Stimulated activated CD8-positive, alpha-beta memory T cell treated with anti-CD3 and anti-CD28 coated beads, Interleukin-7, amount 100 ng/mL, for 24 hours (primary cell): ENCODE measurements around the gene NSMCE4A.
"Not testable (repeated sequence)": the region's sequence is repeated elsewhere in the genome, so short reads cannot be mapped to it uniquely, and the experiment has no call there.

Source experiments
- DNase-seq: peaks from one replicate; pipeline ENCODE4 v3.0.0-alpha.2; 2020; ENCODE audit warnings: low read depth

Gene NSMCE4A, protein sequence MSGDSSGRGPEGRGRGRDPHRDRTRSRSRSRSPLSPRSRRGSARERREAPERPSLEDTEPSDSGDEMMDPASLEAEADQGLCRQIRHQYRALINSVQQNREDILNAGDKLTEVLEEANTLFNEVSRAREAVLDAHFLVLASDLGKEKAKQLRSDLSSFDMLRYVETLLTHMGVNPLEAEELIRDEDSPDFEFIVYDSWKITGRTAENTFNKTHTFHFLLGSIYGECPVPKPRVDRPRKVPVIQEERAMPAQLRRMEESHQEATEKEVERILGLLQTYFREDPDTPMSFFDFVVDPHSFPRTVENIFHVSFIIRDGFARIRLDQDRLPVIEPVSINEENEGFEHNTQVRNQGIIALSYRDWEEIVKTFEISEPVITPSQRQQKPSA

DNA sequence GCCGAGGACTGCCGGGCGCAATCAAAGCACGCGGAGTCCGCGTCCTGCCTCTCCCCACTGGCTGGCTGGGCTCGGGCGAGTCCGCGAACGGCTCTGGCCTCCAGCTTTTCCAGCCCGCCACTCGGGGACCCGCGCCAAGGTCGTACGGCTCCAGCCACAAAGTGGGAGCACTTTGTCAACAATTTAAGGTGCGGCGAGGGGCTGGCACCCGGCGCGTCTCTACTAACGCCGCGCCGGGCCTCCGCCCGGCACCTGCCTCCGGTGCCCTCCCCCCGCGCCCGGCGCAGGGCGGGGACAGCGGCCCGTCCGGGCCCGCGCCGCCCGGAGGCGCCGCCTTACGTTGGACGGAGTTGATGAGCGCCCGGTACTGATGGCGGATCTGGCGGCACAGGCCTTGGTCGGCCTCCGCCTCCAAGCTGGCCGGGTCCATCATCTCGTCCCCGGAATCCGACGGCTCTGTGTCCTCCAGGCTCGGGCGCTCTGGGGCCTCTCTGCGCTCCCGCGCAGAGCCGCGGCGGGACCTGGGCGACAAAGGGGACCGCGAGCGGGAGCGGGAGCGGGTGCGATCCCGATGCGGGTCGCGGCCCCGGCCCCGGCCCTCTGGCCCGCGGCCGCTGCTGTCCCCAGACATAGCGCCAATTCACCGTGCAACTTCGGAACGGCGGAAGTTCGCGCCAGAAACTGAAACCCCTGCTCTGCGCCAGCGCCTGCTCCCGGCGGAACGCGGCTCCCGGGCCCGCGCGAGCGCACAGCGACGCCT is at the start of gene NSMCE4A:
NSMCE4A (minus strand) TSS at position 683 of the 760 bp plus-strand sequence; CDS start at position 631, 52 bp downstream.
- DNase-seq: peak; percentile 56

DNA sequence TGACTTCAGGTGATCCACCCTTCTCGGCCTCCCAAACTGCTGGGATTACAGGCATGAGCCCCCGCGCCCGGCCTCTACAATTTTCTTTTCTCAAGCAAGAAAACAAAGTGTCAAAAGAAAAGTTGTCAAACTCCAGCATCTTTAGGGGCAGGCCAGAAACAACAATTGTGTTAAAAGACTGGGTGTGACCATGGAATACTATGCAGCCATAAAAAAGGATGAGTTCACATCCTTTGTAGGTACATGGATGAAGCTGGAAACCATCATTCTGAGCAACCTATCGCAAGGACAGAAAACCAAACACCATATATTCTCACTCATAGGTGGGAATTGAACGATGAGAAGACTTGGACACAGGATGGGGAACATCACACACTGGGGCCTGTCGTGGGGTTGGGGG is 48.2 kb upstream of the NSMCE4A start:
- DNase-seq: not testable (repeated sequence)

DNA sequence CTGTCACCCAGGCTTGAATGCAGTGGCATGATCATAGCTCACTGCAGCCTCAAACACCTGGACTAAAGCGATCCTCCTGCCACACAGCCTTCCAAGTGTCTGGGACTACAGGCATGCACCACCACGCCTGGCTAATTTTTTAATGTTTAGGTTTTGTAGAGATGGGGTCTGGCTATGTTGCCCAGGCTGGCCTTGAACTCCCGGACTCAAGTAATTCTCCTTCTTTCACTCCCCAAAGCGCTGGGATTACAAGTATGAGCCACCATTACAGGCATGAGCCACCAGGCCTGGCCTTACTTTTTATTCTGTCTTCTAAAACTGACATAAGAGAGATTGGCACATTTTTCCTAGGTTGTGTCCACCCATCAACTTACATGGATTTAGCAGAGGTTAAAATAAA is 47.3 kb upstream of the NSMCE4A start:
- no peak for DNase-seq

DNA sequence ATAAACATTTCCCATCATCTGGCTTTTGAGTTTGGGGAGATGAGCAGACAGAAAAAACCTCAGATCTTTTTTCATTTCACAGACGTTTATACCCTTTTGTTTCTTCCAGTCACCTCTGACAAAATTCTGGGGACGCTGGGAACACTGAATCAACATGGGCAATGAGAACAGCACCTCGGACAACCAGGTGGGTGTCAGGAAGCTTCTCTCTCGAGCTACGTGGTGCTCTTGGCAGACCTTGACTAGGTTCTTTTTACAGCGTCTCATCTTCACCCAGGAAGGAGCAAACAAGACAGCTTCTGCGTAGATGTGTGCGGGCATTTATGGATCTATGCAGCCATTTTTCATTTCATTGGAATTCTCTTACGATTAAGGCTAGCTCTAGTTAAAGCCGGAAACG is 46.8 kb upstream of the NSMCE4A start:
- DNase-seq: no peak

DNA sequence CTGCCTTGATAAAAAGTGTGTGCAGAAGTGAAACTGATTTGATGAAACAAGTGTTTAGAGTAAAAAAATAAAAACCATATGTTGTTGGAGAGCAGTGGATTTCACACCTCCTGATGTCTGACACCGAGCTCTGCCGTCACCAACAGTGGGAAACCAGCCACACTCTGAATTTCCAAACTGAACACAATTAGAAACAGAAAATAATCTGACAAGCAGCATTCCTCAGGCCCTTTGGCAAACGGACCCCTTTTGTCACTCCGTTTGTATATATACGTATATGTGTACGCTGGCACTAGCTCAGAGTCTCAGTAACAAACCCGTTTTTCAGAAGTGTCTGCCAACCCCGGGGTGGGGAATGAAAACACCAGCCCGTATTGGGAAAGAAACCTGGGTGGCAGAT is 46.4 kb upstream of the NSMCE4A start:
- DNase-seq: no peak

DNA sequence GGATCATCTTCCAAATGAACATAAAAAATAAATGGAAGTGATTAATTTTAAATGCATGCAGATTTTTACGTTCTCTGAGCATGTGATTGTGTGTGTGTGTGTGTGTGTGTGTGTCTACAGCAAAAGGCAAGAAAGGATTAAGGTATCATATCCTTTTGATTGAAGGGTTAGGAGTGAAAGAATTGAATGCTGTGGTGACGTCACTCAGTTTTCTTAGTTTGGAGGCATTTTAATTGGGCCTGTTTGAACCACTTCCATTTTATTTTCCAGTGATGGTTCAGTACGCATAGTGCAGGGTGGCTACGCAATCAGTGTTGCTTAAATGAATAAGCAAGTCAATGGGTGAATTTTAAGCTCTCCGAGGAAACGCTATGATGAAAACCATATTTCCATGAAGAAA is 45.2 kb upstream of the NSMCE4A start:
- DNase-seq: no peak

DNA sequence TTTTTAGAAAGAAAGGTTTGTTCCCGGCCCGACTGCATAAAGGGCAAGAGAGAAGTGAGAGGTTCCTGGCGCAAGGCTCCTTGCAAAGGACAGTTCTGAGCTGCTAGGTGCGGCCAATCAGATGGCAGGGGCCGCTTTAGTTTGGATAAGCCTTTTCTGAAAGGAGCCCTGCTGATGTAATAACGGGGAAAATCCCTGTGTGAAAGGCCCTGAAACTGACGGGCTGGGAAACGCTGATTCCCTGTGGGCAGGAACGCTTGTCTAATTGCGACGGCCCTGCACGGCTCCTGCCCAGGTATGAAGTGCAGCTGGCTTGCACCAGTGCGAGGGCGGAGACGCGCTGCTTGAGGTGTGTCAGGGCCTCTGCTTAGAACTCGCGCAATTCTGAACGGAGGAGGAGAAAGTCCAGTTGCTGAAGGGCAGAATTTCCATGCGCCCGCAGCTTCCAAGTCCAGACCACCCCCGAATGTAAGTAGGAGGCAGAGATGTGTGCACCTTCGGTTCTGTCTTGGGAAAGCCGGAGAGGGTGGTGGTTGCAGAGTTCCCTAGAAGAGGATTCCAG is 44.5 kb upstream of the NSMCE4A start:
- no peak for DNase-seq

DNA sequence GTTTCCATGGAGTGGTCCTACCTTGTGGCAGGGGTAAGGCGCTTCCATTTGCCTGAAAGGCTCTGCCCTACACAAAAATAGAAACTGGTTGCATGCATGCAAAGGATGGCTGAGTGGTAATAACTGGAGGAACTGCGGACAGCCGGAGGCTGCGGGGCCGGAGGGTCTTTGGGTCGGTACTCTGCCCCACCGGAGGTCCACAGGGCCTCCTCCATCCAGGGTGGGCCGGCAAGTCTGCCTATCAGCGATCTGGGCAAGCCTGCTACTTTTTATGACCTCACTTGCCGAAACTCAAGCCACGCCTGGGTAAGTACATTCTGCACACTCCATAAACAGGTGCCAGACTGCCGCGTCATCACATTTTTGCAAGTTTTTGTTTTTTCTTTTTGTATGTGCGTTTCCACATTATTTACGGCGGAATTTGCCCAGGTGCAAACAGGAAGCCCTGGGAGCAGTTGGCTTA is 44.0 kb upstream of the NSMCE4A start:
- DNase-seq: no peak

DNA sequence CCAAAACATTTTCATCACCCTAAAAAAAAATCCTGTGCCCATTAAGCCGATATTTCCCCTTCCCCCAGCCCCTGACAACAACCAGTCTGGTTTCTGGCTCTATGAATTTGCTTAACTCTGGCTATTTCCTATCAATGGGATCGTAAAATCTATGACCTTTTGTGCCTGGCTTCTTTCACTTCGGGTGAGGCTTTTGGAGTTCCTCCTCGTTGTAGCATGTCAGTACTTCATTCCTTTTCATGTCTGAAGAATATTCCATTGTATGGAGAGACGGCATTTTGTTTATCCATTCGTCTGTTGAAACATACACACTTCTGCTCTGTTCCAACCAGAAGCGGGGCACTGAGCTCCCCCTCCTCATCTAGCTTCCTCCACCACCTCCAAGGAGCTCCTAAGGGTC is 43.5 kb upstream of the NSMCE4A start:
- no peak for DNase-seq

DNA sequence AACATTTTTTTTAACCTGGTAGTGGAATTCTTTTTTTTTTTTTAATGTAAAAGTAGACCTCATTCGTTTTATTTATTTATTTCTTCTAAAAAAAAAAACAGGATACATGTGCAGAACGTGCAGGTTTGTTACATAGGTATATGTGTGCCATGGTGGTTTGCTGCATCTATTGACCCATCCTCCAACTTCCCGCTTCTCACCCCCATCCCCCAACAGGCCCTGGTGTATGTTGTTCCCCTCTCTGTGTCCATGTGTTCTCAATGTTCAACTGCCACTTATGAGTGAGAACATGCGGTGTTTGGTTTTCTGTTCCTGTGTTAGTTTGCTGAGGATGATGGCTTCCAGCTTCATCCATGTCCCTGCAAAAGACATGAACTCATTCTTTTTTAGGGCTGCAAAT is 42.9 kb upstream of the NSMCE4A start:
- not testable (repeated sequence) for DNase-seq

DNA sequence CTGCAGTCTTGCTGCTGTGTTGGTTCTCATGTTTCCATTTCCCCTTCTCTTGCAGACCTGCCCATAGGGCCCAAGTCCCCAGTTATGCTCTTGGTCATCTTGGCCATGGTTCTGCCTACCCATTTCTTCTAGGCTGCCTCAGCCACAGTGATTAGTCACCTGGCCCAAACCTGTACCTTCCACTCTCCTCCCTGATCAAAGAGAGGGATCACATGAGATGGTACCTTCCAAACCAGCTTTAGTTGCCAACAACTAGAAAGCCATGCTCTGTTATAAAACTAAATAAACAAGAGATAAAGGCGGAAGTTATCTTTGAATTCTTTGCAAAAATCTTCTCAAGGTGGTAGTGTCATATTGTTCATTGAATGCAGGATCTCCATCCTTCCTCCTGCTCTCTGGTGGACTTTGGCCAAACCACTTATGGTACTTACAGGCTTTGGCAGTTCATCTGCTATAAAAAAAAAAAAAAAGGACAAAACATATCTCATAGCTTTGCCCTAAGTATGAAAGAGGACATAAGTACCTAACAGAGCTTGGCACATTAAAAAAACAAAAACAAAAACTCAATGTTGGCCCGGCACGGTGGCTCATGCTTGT is 39.7 kb upstream of the NSMCE4A start:
- no peak for DNase-seq

DNA sequence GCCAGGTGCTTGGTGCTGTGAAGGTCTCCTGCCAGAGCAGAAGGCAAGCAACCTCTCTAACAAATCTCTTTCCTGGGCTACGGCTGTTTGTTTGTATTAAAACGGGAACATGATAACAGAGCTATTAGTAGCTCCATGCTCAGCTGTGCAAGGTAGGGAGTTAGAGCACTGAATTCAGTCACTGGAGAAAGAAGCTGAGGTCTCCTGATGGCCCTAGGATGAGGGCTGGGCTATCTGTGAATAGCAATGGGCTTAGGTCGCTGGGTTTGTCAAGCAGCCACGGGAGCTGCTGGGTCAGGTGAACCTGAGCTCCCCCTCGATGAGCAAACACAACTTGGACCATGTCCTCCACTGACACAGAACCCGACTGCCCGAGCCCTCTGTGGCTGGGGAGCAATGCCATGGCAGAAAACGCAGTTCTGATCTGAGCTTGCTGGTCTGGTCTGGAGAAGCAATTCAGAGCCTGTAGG is 38.3 kb upstream of the NSMCE4A start:
- no peak for DNase-seq

DNA sequence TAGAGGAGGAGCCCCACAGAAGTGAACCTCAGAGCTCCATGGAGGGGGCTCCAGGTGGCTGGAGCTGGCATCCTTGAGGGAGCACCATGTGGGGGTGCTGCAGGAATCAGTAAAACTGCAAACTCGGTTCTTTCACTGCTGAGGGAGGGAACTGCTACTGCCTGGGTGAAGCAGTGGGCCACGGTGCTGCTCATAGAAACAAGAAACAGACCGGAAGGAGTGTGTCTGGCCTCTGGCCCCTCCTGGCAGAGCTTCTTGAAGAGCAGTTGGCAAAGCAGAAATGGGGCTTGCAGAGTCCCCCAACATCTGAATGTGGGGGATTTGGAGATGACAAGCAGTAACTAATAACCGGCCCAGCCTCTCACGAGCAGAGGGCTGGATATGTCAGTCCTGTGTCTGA is 37.7 kb upstream of the NSMCE4A start:
- no peak for DNase-seq

DNA sequence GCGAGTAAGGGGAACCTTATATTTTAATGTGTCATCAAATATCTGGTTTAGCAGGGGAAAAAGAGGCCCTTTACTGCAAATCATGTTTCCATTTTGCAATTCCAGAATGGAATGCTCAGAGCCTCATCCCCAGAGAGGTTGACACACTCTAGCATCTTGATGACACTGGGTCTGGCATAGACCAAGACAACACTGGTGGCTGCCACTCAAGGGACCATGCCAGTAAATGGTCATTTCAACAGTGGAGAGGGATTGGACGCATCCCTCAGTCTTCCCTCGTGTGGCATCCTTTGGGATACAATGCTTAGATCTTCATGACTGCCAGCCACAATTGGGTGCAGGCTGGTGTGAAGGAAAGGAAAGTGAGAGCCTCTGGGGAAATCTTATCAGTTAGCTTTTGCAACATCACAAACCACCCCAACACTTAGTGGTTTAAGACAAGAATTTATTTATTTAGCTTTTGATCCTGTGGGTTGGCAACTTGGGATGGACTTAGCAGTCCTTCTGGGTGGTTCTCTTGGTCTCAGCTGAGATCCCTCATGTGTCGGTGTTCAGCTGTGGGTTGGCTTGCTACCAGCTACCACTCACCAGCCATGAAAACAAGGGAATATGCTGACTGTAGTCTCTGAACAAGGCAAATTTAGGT is 35.5 kb upstream of the NSMCE4A start:
- DNase-seq: no peak

DNA sequence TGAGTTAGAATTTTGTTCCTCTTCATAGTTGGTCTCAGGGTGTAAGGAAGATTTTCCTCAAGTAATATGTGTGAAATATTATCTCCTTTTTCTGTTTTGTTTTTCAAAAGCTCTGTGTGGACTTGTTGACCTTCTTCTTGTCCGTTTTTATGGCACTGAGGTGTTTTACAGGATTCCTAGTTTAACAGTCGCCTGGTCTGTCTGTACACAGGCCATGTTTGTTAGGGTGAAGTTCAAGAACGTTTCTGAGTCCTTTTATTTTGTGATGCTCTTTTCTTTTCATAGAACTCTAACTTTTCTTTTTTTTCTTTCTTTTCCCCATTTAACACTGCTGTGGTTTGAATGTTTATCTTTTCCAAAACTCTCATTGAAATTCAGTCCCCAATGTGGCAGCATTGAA is 32.4 kb upstream of the NSMCE4A start:
- no peak for DNase-seq

DNA sequence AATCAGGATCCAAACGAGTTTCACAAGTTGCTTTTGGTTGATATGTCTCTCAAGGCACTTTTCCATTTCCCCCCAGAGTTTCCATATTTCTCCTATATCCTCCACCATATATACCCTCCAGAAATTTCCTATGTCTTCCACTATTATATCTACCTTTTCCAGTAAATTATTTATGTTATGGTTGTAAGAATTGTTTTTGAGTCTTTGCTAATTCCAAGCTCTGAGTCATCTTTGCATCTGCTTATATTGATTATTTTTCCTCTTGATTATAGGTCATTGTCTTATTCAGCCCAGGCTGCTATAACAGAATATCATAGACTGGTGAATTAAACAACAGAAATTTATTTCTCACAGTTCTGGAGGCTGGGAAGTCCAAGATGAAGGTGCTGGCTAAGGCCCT is 26.7 kb upstream of the NSMCE4A start:
- DNase-seq: no peak

DNA sequence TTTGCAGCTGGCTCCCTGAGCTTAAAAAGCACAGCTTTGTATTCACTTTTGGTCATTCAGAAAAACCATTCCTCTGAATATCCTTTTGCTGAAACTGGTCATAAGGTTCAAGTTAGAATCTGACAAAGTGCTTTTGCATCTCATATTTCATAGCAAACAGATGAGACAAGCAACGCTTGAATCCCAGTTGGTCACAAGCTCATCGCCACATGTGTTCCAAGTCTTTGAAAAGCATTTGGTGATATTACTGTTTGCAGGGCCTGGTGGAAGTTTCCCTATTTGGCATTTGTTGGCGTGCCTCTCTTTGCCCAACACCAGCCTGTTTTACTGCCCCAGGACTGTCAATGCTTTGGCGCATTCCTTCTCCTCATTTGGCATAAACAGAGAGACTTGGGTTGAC is 24.3 kb upstream of the NSMCE4A start:
- DNase-seq: no peak

DNA sequence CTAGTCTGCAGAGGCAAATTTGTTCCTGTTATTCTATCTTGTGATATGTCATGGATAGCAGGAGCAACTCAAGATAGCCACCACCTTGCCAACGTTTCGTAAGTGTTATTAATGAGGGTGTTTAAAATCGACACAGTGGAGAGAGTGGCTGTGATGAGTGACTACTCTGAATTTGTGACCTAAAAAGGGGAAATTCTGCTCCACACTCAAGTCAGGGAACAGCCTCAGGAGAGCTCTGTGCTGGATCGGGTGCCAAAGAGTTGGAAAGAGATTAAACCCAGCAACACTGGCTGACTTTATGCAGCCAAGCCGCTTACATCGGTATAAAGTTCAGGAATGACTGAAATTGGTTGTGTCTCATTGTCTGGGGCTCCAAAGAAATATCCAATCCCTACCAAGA is 23.4 kb upstream of the NSMCE4A start:
- DNase-seq: no peak

DNA sequence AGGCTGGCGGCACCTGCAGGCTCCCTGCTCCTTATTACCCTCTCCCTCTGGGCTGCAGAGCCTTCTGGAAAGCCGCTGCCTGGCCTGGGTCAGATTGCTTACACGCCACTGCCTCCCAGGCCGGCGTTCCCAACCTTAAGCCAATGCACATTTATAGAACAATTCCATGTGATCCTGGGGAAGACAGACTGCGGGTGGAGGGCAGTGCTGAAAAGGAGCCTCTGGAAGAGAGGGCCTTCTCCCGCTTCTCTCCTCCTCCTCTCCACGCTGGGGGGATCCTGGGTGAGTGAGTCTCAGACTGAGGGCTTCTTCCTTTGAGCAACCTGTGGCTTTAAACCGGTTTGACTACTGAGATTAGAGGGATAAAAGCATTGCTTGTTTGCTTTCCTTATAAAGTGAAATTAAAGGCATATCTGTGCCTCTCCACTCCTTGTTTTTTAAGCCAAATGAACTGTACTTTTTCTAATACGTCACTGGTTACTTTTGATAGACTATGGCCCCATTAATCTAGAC is 19.5 kb upstream of the NSMCE4A start:
- no peak for DNase-seq

DNA sequence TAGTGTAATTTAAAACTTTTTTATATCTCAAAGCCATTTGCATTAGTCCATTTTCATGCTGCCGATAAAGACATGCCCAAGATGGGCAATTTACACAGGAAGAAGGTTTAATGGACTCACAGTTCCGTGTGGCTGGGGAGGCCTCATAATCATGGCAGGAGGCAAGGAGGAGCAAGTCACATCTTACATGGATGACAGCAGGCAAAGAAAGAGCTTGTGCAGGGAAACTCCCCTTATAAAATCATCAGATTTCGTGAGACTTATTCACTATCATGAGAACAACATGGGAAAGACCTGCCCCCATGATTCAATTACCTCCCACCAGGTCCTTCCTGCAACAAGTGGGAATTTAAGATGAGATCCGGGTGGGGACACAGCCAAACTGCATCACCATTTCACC is 16.7 kb upstream of the NSMCE4A start:
- not testable (repeated sequence) for DNase-seq

DNA sequence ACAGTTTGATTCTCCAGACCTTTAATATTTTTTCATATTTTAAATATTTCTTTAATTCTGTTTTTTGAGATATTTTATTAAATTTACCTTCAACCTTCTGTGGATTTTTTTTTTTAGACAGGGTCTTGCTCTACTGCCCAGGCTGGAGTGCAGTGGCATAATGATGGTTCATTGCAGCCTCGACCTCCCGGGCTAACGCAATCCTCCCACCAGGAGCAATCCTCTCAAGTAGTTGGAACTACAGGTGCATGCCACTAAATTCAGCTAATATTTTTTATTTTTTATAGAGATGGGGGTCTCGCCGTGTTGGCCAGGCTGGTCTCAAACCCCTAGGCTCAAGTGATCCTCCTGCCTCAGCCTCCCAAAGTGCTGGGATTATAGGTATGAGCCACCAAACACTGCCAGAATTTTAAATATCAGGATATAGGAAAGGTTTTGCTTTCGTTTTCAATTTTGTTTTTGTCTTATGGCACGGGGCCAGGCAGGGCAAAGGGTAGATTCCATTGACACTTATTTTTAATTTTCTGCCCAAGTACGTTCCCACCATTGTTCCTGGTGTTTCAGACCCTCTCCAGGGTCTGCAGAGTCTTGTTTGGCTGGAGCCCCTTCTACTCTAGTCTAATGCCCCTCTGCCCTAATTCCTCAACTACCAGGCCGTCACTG is 15.1 kb upstream of the NSMCE4A start:
- no peak for DNase-seq
